Measurements from ENCODE around the gene GHR.

DNA sequence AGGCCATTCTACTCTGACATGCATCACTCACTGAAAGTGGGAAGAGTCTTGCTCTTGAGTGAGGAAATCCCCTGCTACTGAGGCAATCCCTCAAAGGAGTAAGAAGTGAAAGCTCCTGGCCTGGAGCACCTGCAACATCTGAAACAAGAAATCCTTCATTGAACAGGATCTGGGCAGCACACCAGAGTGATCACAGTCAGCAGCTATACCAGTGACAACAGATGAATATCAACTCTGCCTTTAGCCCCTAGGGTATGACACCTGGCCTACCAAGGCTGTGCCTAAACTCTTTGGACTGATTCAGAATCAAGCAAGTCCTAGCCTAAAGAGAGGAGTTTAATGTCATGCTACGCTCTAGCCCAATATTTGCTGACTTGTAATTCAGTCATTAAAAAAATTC lies 177.2 kb downstream of the GHR start:
- TF ChIP-seq, protein P1, sequence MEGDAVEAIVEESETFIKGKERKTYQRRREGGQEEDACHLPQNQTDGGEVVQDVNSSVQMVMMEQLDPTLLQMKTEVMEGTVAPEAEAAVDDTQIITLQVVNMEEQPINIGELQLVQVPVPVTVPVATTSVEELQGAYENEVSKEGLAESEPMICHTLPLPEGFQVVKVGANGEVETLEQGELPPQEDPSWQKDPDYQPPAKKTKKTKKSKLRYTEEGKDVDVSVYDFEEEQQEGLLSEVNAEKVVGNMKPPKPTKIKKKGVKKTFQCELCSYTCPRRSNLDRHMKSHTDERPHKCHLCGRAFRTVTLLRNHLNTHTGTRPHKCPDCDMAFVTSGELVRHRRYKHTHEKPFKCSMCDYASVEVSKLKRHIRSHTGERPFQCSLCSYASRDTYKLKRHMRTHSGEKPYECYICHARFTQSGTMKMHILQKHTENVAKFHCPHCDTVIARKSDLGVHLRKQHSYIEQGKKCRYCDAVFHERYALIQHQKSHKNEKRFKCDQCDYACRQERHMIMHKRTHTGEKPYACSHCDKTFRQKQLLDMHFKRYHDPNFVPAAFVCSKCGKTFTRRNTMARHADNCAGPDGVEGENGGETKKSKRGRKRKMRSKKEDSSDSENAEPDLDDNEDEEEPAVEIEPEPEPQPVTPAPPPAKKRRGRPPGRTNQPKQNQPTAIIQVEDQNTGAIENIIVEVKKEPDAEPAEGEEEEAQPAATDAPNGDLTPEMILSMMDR (IDR thresholded peaks at IDR 0.05), result no peak
- no peak for TF ChIP-seq POLR2A (IDR thresholded peaks at IDR 0.05)
